HepG2 (cell line): ENCODE results near the gene PYGO2. TPM values are rescaled to one million over a fixed set of nuclear protein-coding genes. Genes with fewer than 3 reads are reported as not detected.
A peak's percentile ranks its signal among the peaks of the same experiment; 100 is the strongest.

ENCODE experiments used
- ATAC-seq: fragments of 200-7000 bp; cut with Tn5 transposase; 3 replicates; pipeline ENCODE4 v1.9.1; 2020; ENCODE audit warnings: mild to moderate bottlenecking, moderate library complexity
- BruUV-seq: library from RNA; stranded (reverse); fragments of 400-500 nt; replicated peaks from 2 replicates; lab custom pipeline; 2021; lab: Mats Ljungman, UMichigan
- CTCF ChIA-PET: fragments of 300-600 bp; formaldehyde crosslinking; extraction: SDS; loops from one replicate; lab custom pipeline; 2021; ENCODE audit warnings: low total read pairs, inconsistent platforms, low intra/inter-chr PET ratio; lab: Yijun Ruan, JAX
- POLR2A ChIA-PET: fragments of 350-600 bp; sonication (Branson Sonifier 250); formaldehyde crosslinking; loops from one replicate; lab custom pipeline; 2020; ENCODE audit warnings: antibody characterized with exemption, inconsistent platforms; lab: Yijun Ruan, JAX
- DNase-seq: peaks from one replicate; pipeline ENCODE4 v3.0.0-alpha.2; 2015; ENCODE audit warnings: low spot score
- FAIRE-seq: peaks from 3 replicates; lab custom pipeline; 2011; peaks lifted over from hg19 to GRCh38; lab: Jason Lieb, UNC
- H2AFZ ChIP-seq: one replicate; pipeline ENCODE4 v1.6.1; 2011; ENCODE audit warnings: low read length, inconsistent platforms
- H3K27ac ChIP-seq: fragments of 300-600 bp; 3 replicates; pipeline ENCODE4 v1.8.0; 2011; ENCODE audit warnings: mixed run types, mild to moderate bottlenecking, mixed read lengths, low read length, inconsistent platforms; ENCODE audit not compliant: insufficient read depth; ENCODE audit errors: extremely low read length
- H3K27me3 ChIP-seq, 2 experiments: fragments of 200-600 bp in 1 of 2; 2 replicates in 1 of 2; 3 replicates in 1 of 2; pipeline versions ENCODE4 v1.6.0 to v1.8.0; 2011; ENCODE audit warnings: low read length in 2 of 2, mild to moderate bottlenecking in 2 of 2, moderate library complexity in 2 of 2, inconsistent platforms in 1 of 2; ENCODE audit not compliant: insufficient read depth in 2 of 2, control insufficient read depth in 1 of 2
- H3K36me3 ChIP-seq, 2 experiments: fragments of 200-600 bp in 1 of 2; replicated peaks in 1 of 2; 2 replicates in 1 of 2; 3 replicates in 1 of 2; pipeline versions ENCODE4 v1.5.1 to v1.8.0; 2011; ENCODE audit warnings: low read length in 2 of 2, inconsistent platforms in 1 of 2; ENCODE audit not compliant: insufficient read depth in 2 of 2, control insufficient read depth in 1 of 2
- H3K4me1 ChIP-seq: 2 replicates; pipeline ENCODE4 v1.5.1; 2012; ENCODE audit warnings: low read length, inconsistent platforms; ENCODE audit not compliant: insufficient read depth
- H3K4me2 ChIP-seq: 2 replicates; pipeline ENCODE4 v1.6.0; 2011; ENCODE audit warnings: low read depth, low read length, inconsistent platforms
- H3K4me3 ChIP-seq, 3 experiments: fragments of 200-600 bp in 1 of 3; sonication (generic), shearing (Covaris generic) in 1 of 3; replicated peaks in 1 of 3; 2 replicates each; pipeline ENCODE4 v1.5.1; 2011 to 2016; ENCODE audit warnings: low read length in 3 of 3, inconsistent platforms in 2 of 3, low read depth in 2 of 3, mild to moderate bottlenecking in 2 of 3, control low read depth in 1 of 3, mixed read lengths in 1 of 3; ENCODE audit not compliant: insufficient read depth in 1 of 3
- H3K79me2 ChIP-seq: one replicate; pipeline ENCODE4 v1.6.1; 2011; ENCODE audit warnings: low read length, inconsistent platforms; ENCODE audit not compliant: insufficient read depth
- H3K9ac ChIP-seq: 2 replicates; pipeline ENCODE4 v1.6.0; 2011; ENCODE audit warnings: mild to moderate bottlenecking, low read depth, low read length, inconsistent platforms; ENCODE audit not compliant: insufficient read depth
- H3K9me3 ChIP-seq: 2 replicates; pipeline ENCODE4 v1.5.1; 2012; ENCODE audit warnings: mild to moderate bottlenecking, low read length
- H4K20me1 ChIP-seq: 2 replicates; pipeline ENCODE4 v1.6.0; 2011; ENCODE audit warnings: inconsistent platforms, mild to moderate bottlenecking, low read length, moderate library complexity; ENCODE audit not compliant: insufficient read depth
- HMG20A ChIP-seq: IDR thresholded peaks from 2 replicates; pipeline ENCODE4 v1.6.1; 2016; ENCODE audit warnings: borderline replicate concordance
- MIER2 ChIP-seq: IDR thresholded peaks from 2 replicates; pipeline ENCODE4 v1.6.1; 2016; ENCODE audit warnings: missing biosample characterization, missing genetic modification reagents
- MXD3 ChIP-seq: IDR thresholded peaks from 2 replicates; pipeline ENCODE4 v1.6.1; 2016; ENCODE audit warnings: mild to moderate bottlenecking, missing biosample characterization, missing genetic modification reagents
- PHF8 ChIP-seq: sonication (generic); formaldehyde crosslinking; IDR thresholded peaks from 2 replicates; pipeline ENCODE4 v1.5.0; 2020; ENCODE audit warnings: missing genetic modification reagents
- SATB2 ChIP-seq: sonication (generic); formaldehyde crosslinking; IDR thresholded peaks from 2 replicates; pipeline ENCODE4 v1.5.0; 2020; ENCODE audit warnings: missing genetic modification reagents
- ZNF672 ChIP-seq: sonication (generic); formaldehyde crosslinking; IDR thresholded peaks from 2 replicates; pipeline ENCODE4 v1.8.1; 2022; ENCODE audit warnings: missing genetic modification reagents
- ZSCAN12 ChIP-seq: sonication (generic); formaldehyde crosslinking; IDR thresholded peaks from 2 replicates; pipeline ENCODE4 v1.9.0; 2021; ENCODE audit warnings: mild to moderate bottlenecking, missing genetic modification reagents
- WGBS: methylation state at CpG from one replicate; pipeline ENCODE4 v1.1.6; 2017; ENCODE audit warnings: low lambda C conversion rate; 5-methylcytosine and 5-hydroxymethylcytosine counted together
- in situ Hi-C: cut with HindIII; loops from 2 replicates; pipeline ENCODE4 v1.10.0; 2017; ENCODE audit warnings: low pct_unique_long_range_greater_than_20kb; ENCODE audit not compliant: extremely low pct_ligation_motif_present
- intact Hi-C: fragments of 100-400 bp; cut with micrococcal nuclease; formaldehyde crosslinking; loops from one replicate; pipeline ENCODE4 v1.10.0; 2022; ENCODE audit not compliant: unreplicated experiment
- polyA plus RNA-seq, 8 experiments: library from polyadenylated mRNA; depleted of rRNA in 3 of 8; stranded (reverse) in 7 of 8; unstranded in 1 of 8; fragments of >200 nt; fragmentation: Illumina TruSeq in 4 of 8; extraction: Trizol in 4 of 8; gene quantifications; 2 replicates each; pipeline versions ENCODE4 v1.2.1 to v1.2.3, GENCODE V29; 2011 to 2016; ENCODE audit warnings: low read depth in 4 of 8, missing spikeins in 1 of 8, mixed read lengths in 1 of 8; ENCODE audit not compliant: insufficient read depth in 1 of 8
- total RNA-seq, 5 experiments: library from RNA; depleted of rRNA; stranded (reverse); fragments of >200 nt; fragmentation: Illumina TruSeq; extraction: Trizol; gene quantifications; 2 replicates each; pipeline ENCODE4 v1.2.3, GENCODE V29; 2016; ENCODE audit warnings: low read depth in 1 of 5

The PYGO2 gene
- total and polyA plus RNA-seq, 2 of the 13 experiments (the other 11 are each of a cell fraction or from before 2014, with no cell fraction given) = 20.3 to 21.8 TPM

- H3K4me3 ChIP-seq = peak overlapping the region; percentile 72 to 87 (median 80)
- no peaks in the 10 kb centered on the region for H3K9me3 ChIP-seq
- H3K27me3 ChIP-seq = no peaks in the 10 kb centered on the region; a peak in 1 of 5 replicates
- POLR2A ChIA-PET = interaction anchor here (0.6 to 8.3 kb wide), 11 partner anchors 13 to 124 kb away, joined by 3 to 148 read pairs (median 8); partner anchors contain the start of genes ADAM15, CKS1B, FLAD1 and PMVK
- 62% methylated on average over 10 of the region's 10 CpGs for WGBS
- in situ Hi-C loops = loop anchor here (5.0 kb wide), 1 partner anchor 37 kb away; no protein-coding TSS in a partner anchor
- H3K79me2 ChIP-seq = peaks cover 17% of the 10 kb centered on the region
- ATAC-seq = no peak
- TF ChIP-seq ZNF672 (0 out of 2 replicates have a peak, but pooled peaks have one; percentile 4), HMG20A (CRISPR knock-in tag) (no peak), PHF8 (CRISPR knock-in tag) (no peak)
- TF ChIP-seq, all 625 proteins: peak for 1
- no peak overlapping the region for H2AFZ ChIP-seq
- FAIRE-seq (no peak), DNase-seq (no peak)
- H3K27ac ChIP-seq = peak overlapping the region; percentile 96
- intact Hi-C loops = loop anchor here (2.0 kb wide), 1 partner anchor 40 kb away; no protein-coding TSS in a partner anchor
- H3K36me3 ChIP-seq = peaks cover 13 to 37% of the 10 kb centered on the region in 2 experiments; a peak in 4 of 5 replicates
- H3K4me1 ChIP-seq = peaks cover 51% of the 10 kb centered on the region
- no peaks in the 10 kb centered on the region for H4K20me1 ChIP-seq
- TSS peak; percentile 48 for BruUV-seq
- CTCF ChIA-PET = interaction anchor here (0.6 to 3.7 kb wide), 2 partner anchors 57 to 91 kb away, joined by 3 to 24 read pairs; no protein-coding TSS in a partner anchor
- H3K9ac ChIP-seq = peak overlapping the region; percentile 97
- H3K4me2 ChIP-seq = peak overlapping the region; percentile 92
These were observed 991 bp downstream of the PYGO2 start for GRCh38 chr1:154960446-154961136.

DNA sequence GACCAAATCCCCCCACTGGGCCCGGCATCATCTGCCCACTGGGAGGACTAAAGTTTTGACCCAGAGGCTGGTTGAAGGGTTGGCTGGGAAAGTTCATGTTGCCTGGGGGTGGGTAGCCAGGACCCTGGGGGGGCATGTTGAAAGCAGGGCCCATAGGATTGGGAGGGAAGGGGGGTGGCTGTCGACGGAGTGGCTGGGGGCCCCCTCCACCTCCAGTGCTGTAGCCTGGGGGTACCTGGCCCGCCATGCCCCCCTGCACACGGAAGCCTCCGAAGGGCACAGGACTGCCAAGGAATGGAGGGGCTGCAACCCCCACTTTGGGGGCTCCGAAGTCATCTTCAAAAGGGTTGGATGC, 2.2 kb downstream of the PYGO2 start:
- in situ Hi-C loops = no loop called here
- Histone ChIP-seq H3K9ac (no peak overlapping the region), H3K4me2 (no peak overlapping the region), H3K9me3 (no peaks in the 10 kb centered on the region), H4K20me1 (no peaks in the 10 kb centered on the region), H3K27me3 (no peaks in the 10 kb centered on the region; a peak in 1 of 5 replicates), H3K36me3 (peaks cover 6 to 28% of the 10 kb centered on the region in 2 experiments; a peak in 3 of 5 replicates), H3K27ac (no peak overlapping the region), H2AFZ (no peak overlapping the region), H3K4me3 (no peak overlapping the region), H3K79me2 (peaks cover 17% of the 10 kb centered on the region), H3K4me1 (peaks cover 51% of the 10 kb centered on the region)
- FAIRE-seq = no peak
- 100% methylated on average over 7 of the region's 7 CpGs for WGBS
- DNase-seq = no peak
- TF ChIP-seq ZSCAN12 (CRISPR knock-in tag) = no peak
- TF ChIP-seq MIER2 (CRISPR knock-in tag) = no peak
- TF ChIP-seq SATB2 = no peak
- TF ChIP-seq MXD3 = no peak
- POLR2A ChIA-PET = interaction anchor here (1.3 to 8.3 kb wide), 3 partner anchors 14 to 58 kb away, joined by 3 to 148 read pairs (median 8); partner anchors contain the start of genes CKS1B and SHC1
- ATAC-seq = no peak
- intact Hi-C loops = no loop called here
- CTCF ChIA-PET = no interaction called here
- BruUV-seq = no TSS peak
